ENCODE results near the gene PNMA6A. TPM values are rescaled to one million over a fixed set of nuclear protein-coding genes. Genes with fewer than 3 reads are reported as not detected.

The PNMA6A gene
- total RNA-seq, 4 donors from 2014 or later: 2.3 to 7.7 TPM; not detected in 2

DNA sequence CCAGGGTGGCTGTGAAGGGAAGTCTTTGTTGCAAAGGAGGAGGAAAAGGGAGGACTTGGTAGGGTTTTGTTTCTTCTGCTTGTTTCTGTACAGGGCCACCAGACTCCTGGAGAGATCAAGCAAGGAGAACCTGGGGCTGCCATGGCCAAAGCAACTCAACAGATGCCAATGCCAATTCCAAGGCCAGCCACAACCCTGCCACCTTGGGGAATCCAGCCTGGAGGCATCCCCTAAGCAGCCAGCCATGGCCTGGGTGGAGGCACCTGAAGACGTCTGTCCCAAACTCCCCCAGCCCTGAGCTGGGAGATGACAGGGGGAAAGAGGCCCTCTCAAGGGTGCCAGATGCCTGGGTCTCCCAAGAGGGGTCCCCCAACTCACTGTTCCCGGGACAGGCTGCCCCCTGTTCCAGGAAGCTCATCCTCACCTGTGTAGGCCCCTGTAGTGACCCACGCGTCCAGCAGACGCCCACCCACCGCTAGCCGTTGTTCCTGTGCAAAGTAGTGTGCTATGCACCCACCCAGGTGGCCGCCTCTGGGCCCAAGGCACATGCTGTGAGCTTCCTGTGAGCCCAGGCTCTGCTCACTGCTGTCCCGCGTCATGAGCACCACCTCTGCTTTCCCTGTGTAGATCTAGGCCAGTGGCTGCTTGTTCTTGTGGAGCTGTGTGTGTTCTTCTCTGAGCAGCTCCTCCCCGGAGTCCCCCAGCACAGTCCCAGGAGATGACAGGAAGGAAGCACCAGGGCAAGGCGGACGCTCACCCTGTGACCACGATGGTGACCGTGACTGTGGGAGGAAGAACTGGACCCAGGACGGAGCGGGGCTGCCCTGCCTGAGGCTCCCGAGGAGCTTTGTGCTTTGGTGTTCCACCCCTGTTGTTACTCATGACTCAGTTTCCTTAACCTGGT is 12.8 kb upstream of the PNMA6A start:
- no peak for DNase-seq
- no peak for TF ChIP-seq POLR2A (IDR thresholded peaks at IDR 0.05)
- intact Hi-C loops (cut with DNase I; ENCODE audit: low total_unique reads): no loop called here

DNA sequence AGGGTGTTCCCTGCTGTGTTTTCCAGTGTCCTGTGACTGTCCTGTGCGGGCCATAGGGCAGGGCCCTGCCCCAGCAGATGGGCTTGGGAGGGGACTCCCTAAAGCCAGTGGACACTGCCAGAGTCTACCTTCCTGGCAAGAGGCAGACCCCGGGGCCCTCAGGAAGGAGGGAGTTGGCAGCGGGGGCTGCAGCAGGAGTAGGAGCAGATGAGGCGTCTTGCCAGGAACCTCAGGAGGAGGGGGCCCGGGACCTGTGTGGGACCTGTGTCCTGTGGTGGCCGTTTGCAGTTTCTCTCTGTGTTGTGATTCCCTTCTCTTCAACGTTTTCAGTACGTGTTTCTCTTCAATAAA is 12.2 kb upstream of the PNMA6A start:
- no peaks in the 10 kb centered on the region for H3K4me1 ChIP-seq
- TF ChIP-seq, protein P1, sequence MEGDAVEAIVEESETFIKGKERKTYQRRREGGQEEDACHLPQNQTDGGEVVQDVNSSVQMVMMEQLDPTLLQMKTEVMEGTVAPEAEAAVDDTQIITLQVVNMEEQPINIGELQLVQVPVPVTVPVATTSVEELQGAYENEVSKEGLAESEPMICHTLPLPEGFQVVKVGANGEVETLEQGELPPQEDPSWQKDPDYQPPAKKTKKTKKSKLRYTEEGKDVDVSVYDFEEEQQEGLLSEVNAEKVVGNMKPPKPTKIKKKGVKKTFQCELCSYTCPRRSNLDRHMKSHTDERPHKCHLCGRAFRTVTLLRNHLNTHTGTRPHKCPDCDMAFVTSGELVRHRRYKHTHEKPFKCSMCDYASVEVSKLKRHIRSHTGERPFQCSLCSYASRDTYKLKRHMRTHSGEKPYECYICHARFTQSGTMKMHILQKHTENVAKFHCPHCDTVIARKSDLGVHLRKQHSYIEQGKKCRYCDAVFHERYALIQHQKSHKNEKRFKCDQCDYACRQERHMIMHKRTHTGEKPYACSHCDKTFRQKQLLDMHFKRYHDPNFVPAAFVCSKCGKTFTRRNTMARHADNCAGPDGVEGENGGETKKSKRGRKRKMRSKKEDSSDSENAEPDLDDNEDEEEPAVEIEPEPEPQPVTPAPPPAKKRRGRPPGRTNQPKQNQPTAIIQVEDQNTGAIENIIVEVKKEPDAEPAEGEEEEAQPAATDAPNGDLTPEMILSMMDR (IDR thresholded peaks at IDR 0.05): no peak
- no peak for TF ChIP-seq POLR2A (IDR thresholded peaks at IDR 0.05)
- no peaks in the 10 kb centered on the region for H3K36me3 ChIP-seq
- DNase-seq: no peak
- H3K27me3 ChIP-seq: peaks cover 0 to 6% of the 10 kb centered on the region in 2 donors
- intact Hi-C loops (cut with DNase I; ENCODE audit: low total_unique reads): no loop called here
- no peak overlapping the region for H3K27ac ChIP-seq
- H3K4me3 ChIP-seq: no peak overlapping the region
- H3K9me3 ChIP-seq: no peaks in the 10 kb centered on the region

More for the DNA sequence above, 12.8 kb upstream of the PNMA6A start:
- Histone ChIP-seq H3K4me1 (no peaks in the 10 kb centered on the region), H3K4me3 (no peak overlapping the region), H3K9me3 (no peaks in the 10 kb centered on the region), H3K27ac (no peak overlapping the region), H3K36me3 (no peaks in the 10 kb centered on the region), H3K27me3 (peaks cover 0 to 6% of the 10 kb centered on the region in 2 donors)

DNA sequence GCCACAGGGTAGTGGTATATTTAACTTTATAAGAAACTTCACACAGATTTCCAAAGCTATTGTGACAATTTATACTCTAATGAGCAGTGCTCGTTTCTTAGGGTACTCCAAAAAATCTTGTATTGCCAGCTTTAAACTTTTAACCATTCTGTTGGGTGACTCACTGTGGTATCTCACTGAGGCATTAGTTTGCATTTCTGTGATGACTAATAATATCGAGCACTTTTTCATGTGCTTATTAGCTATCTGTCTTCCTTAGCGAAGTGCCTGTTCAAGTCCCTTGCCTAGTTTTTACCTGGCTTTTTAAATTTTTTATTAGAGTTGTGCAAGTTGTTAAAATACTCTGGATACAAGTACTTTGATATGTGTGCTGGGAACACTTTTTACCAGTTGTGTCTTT is 10.5 kb upstream of the PNMA6A start:
- no peak overlapping the region for H3K4me3 ChIP-seq
- no peak overlapping the region for H3K27ac ChIP-seq
- no peaks in the 10 kb centered on the region for H3K4me1 ChIP-seq
- no peak for TF ChIP-seq POLR2A (IDR thresholded peaks at IDR 0.05)
- TF ChIP-seq, protein P1 (IDR thresholded peaks at IDR 0.05): no peak
- no peaks in the 10 kb centered on the region for H3K9me3 ChIP-seq
- DNase-seq: no peak
- intact Hi-C loops (cut with DNase I; ENCODE audit: low total_unique reads): no loop called here
- H3K36me3 ChIP-seq: no peaks in the 10 kb centered on the region
- peaks cover 0 to 6% of the 10 kb centered on the region in 2 donors for H3K27me3 ChIP-seq

- no peak overlapping the region for H3K4me3 ChIP-seq
- intact Hi-C loops (cut with DNase I; ENCODE audit: low total_unique reads): no loop called here
- H3K36me3 ChIP-seq: no peaks in the 10 kb centered on the region
- no peaks in the 10 kb centered on the region for H3K4me1 ChIP-seq
- no peak overlapping the region for H3K27ac ChIP-seq
- H3K9me3 ChIP-seq: no peaks in the 10 kb centered on the region
- no peak for DNase-seq
- no peak for TF ChIP-seq POLR2A (IDR thresholded peaks at IDR 0.05)
- TF ChIP-seq, protein P1 (IDR thresholded peaks at IDR 0.05): no peak
- peaks cover 0 to 4% of the 10 kb centered on the region in 2 donors for H3K27me3 ChIP-seq
Measured at GRCh38 chrX:153063315-153063714, 8.9 kb upstream of the PNMA6A start.

- TF ChIP-seq, protein P1 (IDR thresholded peaks at IDR 0.05): no peak
- TF ChIP-seq POLR2A (IDR thresholded peaks at IDR 0.05): no peak
- no peak for DNase-seq
- Histone ChIP-seq H3K27me3 (no peaks in the 10 kb centered on the region), H3K4me3 (no peak overlapping the region), H3K27ac (no peak overlapping the region), H3K4me1 (no peaks in the 10 kb centered on the region), H3K9me3 (no peaks in the 10 kb centered on the region), H3K36me3 (no peaks in the 10 kb centered on the region)
- intact Hi-C loops (cut with DNase I; ENCODE audit: low total_unique reads): no loop called here
Measured at GRCh38 chrX:153064061-153064460, 8.2 kb upstream of the PNMA6A start.

All from uterus (tissue), 4 donors.